CD8-positive, alpha-beta memory T cell (primary cell): ENCODE results near the gene RNF222. TPM values are rescaled to one million over a fixed set of nuclear protein-coding genes. Genes with fewer than 3 reads are reported as not detected.
"Not testable (repeated sequence)": the region's sequence is repeated elsewhere in the genome, so short reads cannot be mapped to it uniquely, and the experiment has no call there.

Experiments used
- CTCF ChIA-PET: fragments of 350-600 bp; sonication (Branson Sonifier 250); formaldehyde crosslinking; loops from one replicate; lab custom pipeline; 2021; ENCODE audit warnings: antibody characterized with exemption; lab: Charles Lee
- POLR2A ChIA-PET: fragments of 350-600 bp; sonication (Branson Sonifier 250); formaldehyde crosslinking; loops from one replicate; lab custom pipeline; 2021; ENCODE audit warnings: antibody characterized with exemption; lab: Charles Lee
- DNase-seq, 5 donors: peaks; one replicate each; pipeline versions ENCODE4 v3.0.0 to v3.0.0-alpha.2; 2020 to 2022; ENCODE audit warnings: mixed read lengths in 1 of 5
- H3K27ac ChIP-seq: one replicate; pipeline ENCODE4 v1.7.0; 2013; ENCODE audit warnings: low read depth, mild to moderate bottlenecking, low read length, moderate library complexity
- H3K27me3 ChIP-seq: 2 replicates; pipeline ENCODE4 v1.7.0; 2013; ENCODE audit warnings: low read length, mild to moderate bottlenecking; ENCODE audit not compliant: insufficient read depth, poor library complexity, severe bottlenecking
- H3K36me3 ChIP-seq: 2 replicates; pipeline ENCODE4 v1.7.0; 2013; ENCODE audit warnings: mild to moderate bottlenecking, low read length, moderate library complexity; ENCODE audit not compliant: insufficient read depth
- H3K4me1 ChIP-seq: 2 replicates; pipeline ENCODE4 v1.7.0; 2013; ENCODE audit warnings: mild to moderate bottlenecking, low read length, moderate library complexity; ENCODE audit not compliant: insufficient read depth
- H3K4me3 ChIP-seq: 2 replicates; pipeline ENCODE4 v1.7.0; 2013; ENCODE audit warnings: mild to moderate bottlenecking, low read length
- H3K9me3 ChIP-seq: 2 replicates; pipeline ENCODE4 v1.7.0; 2013; ENCODE audit warnings: mild to moderate bottlenecking, low read length
- H3K27ac Mint-ChIP-seq, 8 donors: one replicate each; pipeline ENCODE4 v1.8.0; 2020 to 2021; ENCODE audit warnings: mixed read lengths in 8 of 8, mild to moderate bottlenecking in 6 of 8, inconsistent platforms in 3 of 8, moderate library complexity in 3 of 8
- H3K27me3 Mint-ChIP-seq, 2 donors: one replicate each; pipeline ENCODE4 v1.8.0; 2020 to 2021; ENCODE audit warnings: mixed read lengths in 2 of 2, mild to moderate bottlenecking in 1 of 2, moderate library complexity in 1 of 2
- H3K36me3 Mint-ChIP-seq, 3 donors: one replicate each; pipeline ENCODE4 v1.8.0; 2020 to 2021; ENCODE audit warnings: mixed read lengths in 3 of 3, inconsistent platforms in 1 of 3, mild to moderate bottlenecking in 1 of 3
- H3K4me1 Mint-ChIP-seq, 3 donors: one replicate each; pipeline ENCODE4 v1.8.0; 2020 to 2021; ENCODE audit warnings: mixed read lengths in 3 of 3, inconsistent platforms in 1 of 3, mild to moderate bottlenecking in 1 of 3
- H3K4me3 Mint-ChIP-seq, 7 donors: one replicate each; pipeline ENCODE4 v1.8.0; 2020 to 2021; ENCODE audit warnings: mixed read lengths in 7 of 7, mild to moderate bottlenecking in 6 of 7, moderate library complexity in 4 of 7, inconsistent platforms in 2 of 7
- H3K9me3 Mint-ChIP-seq, 5 donors: one replicate each; pipeline ENCODE4 v1.8.0; 2020 to 2022; ENCODE audit warnings: mixed read lengths in 5 of 5, mild to moderate bottlenecking in 3 of 5, moderate library complexity in 2 of 5, inconsistent platforms in 1 of 5
- polyA plus RNA-seq: library from polyadenylated mRNA; unstranded; fragments of 300-500 nt; fragmentation: Illumina TruSeq; gene quantifications from one replicate; pipeline ENCODE4 v1.2.3, GENCODE V29; 2021
- total RNA-seq, 2 experiments: library from RNA; stranded (reverse); gene quantifications; one replicate each; pipeline ENCODE4 v1.2.3, GENCODE V29; 2021

The RNF222 gene
- total and polyA plus RNA-seq, 3 experiments from 2014 or later = 0.18 TPM; not detected in 2

DNA sequence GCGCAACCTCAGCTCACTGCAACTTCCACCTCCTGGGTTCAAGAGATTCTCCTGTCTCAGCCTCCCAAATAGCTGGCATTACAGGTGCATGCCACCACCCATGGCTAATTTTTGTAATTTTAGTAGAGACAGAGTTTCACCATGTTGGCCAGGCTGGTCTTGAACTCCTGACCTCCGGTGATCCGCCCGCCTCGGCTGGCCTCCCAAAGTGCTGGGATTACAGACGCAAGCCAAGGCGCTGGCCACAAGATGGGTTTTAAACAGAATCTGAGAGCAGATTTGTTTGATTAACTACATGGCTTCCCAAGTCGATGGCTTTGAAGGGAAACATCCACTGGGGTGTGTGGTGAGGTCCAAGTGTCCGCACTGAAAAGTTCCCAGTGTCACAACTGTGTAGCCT lies 3.1 kb downstream of the RNF222 start:
- peaks cover 13 to 22% (median 15%) of the 10 kb centered on the region in 3 donors for H3K4me1 Mint-ChIP-seq
- not testable (repeated sequence) for H3K4me3 Mint-ChIP-seq, H3K27ac ChIP-seq, H3K4me3 ChIP-seq, H3K36me3 Mint-ChIP-seq, H3K9me3 ChIP-seq, DNase-seq, H3K9me3 Mint-ChIP-seq, H3K36me3 ChIP-seq, H3K27me3 ChIP-seq
- CTCF ChIA-PET = interaction anchor here (0.6 to 4.8 kb wide), 5 partner anchors 11 to 352 kb away, joined by 3 to 21 read pairs (median 4); no protein-coding TSS in a partner anchor
- peaks cover 15% of the 10 kb centered on the region for H3K4me1 ChIP-seq
- H3K27ac Mint-ChIP-seq = peak overlapping the region in 5 of 8 donors; percentile 52 to 100 (median 91)
- POLR2A ChIA-PET = interaction anchor here (1.0 kb wide), 1 partner anchor 11 kb away, joined by 5 read pairs; no protein-coding TSS in a partner anchor
- H3K27me3 Mint-ChIP-seq = peaks cover 8 to 20% of the 10 kb centered on the region in 2 donors

DNA sequence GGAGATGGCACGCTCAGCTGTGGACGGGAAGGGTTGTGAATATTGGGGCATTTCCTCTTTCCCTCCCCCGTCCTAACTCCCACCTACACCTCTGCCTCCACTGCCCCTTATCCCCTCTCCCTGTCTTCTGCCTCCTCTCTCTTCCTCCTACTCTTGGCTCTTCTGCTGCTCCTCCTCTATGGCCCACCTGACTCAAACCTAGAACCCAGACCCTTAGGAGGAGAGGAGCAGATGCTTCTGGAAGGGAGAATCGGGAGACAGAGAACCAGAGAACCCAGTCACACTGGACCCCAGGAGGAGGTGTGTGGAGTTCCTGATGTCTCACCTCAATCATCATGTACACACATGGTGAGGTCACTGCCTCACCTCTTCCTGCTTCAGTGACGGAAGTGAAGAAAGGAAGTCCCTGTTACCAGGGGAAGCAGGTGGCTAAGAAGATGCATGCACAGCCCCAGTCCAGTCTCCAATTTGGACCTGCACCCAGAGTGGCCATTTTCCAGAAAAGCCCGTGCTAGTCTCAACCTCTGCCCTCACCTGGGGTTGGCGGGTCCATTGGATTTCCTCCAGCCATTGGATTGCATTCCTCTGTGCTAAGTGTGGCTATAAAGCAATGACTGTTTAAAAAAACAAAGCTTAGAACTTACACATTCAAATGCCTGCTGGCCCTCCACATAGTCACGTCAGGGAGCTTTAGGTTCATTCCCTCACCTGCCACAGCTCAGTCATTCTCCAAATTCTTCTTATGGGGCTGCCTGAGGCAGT lies 4.0 kb downstream of the RNF222 start:
- no peaks in the 10 kb centered on the region for H3K36me3 ChIP-seq
- H3K27ac ChIP-seq = peak overlapping the region; percentile 13
- Mint-ChIP-seq H3K27me3 (peaks cover 8 to 15% of the 10 kb centered on the region in 2 donors), H3K27ac (peak overlapping the region; percentile 71 to 100 (median 93)), H3K4me3 (peak overlapping the region in 5 of 7 donors; percentile 34 to 83 (median 64)), H3K9me3 (no peaks in the 10 kb centered on the region), H3K4me1 (peaks cover 15 to 27% (median 20%) of the 10 kb centered on the region in 3 donors), H3K36me3 (no peaks in the 10 kb centered on the region)
- CTCF ChIA-PET = interaction anchor here (0.7 to 4.8 kb wide), 4 partner anchors 10 to 353 kb away, joined by 3 to 21 read pairs (median 10); no protein-coding TSS in a partner anchor
- peaks cover 15% of the 10 kb centered on the region for H3K4me1 ChIP-seq
- H3K9me3 ChIP-seq = no peaks in the 10 kb centered on the region
- H3K4me3 ChIP-seq = no peak overlapping the region
- peaks cover 5% of the 10 kb centered on the region for H3K27me3 ChIP-seq
- POLR2A ChIA-PET = interaction anchor here (0.9 to 1.0 kb wide), 2 partner anchors 10 kb away, joined by 3 to 5 read pairs; no protein-coding TSS in a partner anchor
- DNase-seq = peak in 4 of 5 donors; percentile 33 to 69 (median 58)

DNA sequence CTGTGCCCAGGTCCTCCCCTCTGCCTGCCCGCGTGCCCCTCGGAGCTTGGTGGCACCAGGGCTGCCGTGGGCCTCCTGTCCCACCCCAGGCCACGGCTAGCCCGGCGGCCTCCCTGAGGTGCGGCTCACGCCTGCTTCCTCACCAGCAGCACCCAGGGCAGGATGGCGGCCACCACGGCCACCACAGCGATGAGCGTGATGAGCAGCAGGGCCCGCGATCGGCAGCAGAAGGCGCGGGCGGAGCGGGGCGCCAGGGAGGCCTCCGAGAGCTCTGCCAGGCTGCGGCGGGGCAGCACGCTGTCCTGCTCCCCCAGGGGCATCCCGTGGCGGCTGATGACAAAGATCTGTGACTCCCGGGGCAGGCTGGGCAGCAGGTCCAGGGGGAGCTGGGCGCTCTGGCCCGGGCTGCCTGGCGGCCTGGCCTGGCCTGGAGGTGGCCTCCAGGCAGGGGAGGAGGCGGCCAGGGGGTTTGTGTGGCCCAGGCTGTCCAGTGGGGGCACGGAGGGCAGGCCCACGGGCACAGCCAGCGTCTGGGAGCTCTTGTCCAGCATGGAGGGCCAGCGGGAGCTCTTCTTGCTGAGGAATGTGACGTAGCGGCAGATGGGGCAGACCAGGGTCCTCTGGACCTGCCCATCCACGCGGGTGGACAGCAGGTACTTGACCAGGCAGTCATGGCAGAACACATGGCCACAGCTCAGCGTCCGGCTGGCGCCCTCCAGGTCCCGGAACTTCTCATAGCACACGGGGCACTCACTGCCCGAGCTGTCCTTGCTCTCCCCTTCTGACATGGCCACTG lies 4.8 kb downstream of the RNF222 start:
- peak overlapping the region in 2 of 7 donors; percentile 64 to 83 for H3K4me3 Mint-ChIP-seq
- H3K4me3 ChIP-seq = no peak overlapping the region
- peaks cover 19% of the 10 kb centered on the region for H3K4me1 ChIP-seq
- peak overlapping the region in 7 of 8 donors; percentile 71 to 100 (median 94) for H3K27ac Mint-ChIP-seq
- H3K27ac ChIP-seq = peak overlapping the region; percentile 13
- H3K4me1 Mint-ChIP-seq = peaks cover 22 to 35% (median 27%) of the 10 kb centered on the region in 3 donors
- ChIA-PET POLR2A (interaction anchor here (0.9 kb wide), 1 partner anchor 9 kb away, joined by 3 read pairs; no protein-coding TSS in a partner anchor), CTCF (interaction anchor here (1.1 to 4.8 kb wide), 3 partner anchors 9 to 44 kb away, joined by 3 to 21 read pairs (median 16); no protein-coding TSS in a partner anchor)
- DNase-seq = no peak
- no peaks in the 10 kb centered on the region for H3K36me3 Mint-ChIP-seq
- H3K9me3 Mint-ChIP-seq = no peaks in the 10 kb centered on the region
- no peaks in the 10 kb centered on the region for H3K36me3 ChIP-seq
- no peaks in the 10 kb centered on the region for H3K9me3 ChIP-seq
- peaks cover 2 to 8% of the 10 kb centered on the region in 2 donors for H3K27me3 Mint-ChIP-seq
- peaks cover 3% of the 10 kb centered on the region for H3K27me3 ChIP-seq

DNA sequence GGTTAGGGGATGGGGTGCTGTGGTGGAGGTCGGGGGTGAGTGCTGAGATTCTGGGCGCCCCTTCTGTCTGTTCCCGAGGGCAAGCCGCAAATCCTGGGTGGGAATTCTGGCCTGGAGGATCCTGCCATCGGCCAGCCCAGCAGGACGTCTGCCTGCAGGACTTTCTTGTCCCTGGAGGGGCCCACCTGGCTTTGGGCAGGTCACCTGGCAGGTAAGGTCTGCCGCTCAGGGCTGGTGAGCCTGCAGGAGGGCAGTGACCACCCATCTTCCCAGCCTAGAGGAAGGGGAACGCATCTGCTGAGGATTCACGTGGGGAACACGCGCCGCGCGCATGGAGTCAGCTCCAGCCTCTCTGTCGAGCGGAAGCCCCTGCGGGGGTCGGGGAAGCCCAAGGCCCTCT lies 5.4 kb downstream of the RNF222 start:
- Mint-ChIP-seq H3K9me3 (no peaks in the 10 kb centered on the region), H3K27me3 (peaks cover 2 to 4% of the 10 kb centered on the region in 2 donors), H3K36me3 (no peaks in the 10 kb centered on the region), H3K27ac (peak overlapping the region in 1 of 8 donors; percentile 29), H3K4me1 (peaks cover 27 to 41% (median 33%) of the 10 kb centered on the region in 3 donors), H3K4me3 (no peak overlapping the region)
- H3K4me3 ChIP-seq = no peak overlapping the region
- ChIA-PET POLR2A (interaction anchor here (0.9 kb wide), 1 partner anchor 9 kb away, joined by 3 read pairs; no protein-coding TSS in a partner anchor), CTCF (interaction anchor here (4.8 kb wide), 1 partner anchor 9 kb away, joined by 21 read pairs; no protein-coding TSS in a partner anchor)
- no peaks in the 10 kb centered on the region for H3K9me3 ChIP-seq
- H3K36me3 ChIP-seq = no peaks in the 10 kb centered on the region
- no peak overlapping the region for H3K27ac ChIP-seq
- H3K4me1 ChIP-seq = peaks cover 24% of the 10 kb centered on the region
- no peaks in the 10 kb centered on the region for H3K27me3 ChIP-seq
- DNase-seq = no peak

DNA sequence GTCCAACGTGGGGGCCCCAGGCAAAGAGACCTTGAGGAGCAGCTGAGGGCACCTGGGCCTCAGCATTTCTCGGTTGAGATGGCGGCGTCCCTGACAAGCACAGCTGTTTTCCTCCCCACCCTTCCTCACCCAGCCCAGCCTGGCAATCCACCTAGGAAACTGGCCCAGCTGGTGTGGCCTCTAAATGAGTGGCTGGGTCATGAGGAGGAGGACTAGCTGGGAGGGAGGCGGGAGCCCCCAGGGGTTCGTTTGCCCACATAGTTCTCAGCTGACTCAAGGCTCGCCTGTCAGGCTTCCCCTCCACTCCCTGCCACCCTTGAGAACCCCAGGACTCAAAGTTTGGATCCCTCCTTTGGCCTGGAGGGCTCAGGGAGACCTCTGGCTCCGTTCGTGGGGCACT lies 5.9 kb downstream of the RNF222 start:
- no peak overlapping the region for H3K4me3 ChIP-seq
- peaks cover 27 to 43% (median 35%) of the 10 kb centered on the region in 3 donors for H3K4me1 Mint-ChIP-seq
- H3K9me3 ChIP-seq = no peaks in the 10 kb centered on the region
- no peak overlapping the region for H3K27ac ChIP-seq
- ChIA-PET CTCF (interaction anchor here (1.2 to 4.8 kb wide), 2 partner anchors 8 to 19 kb away, joined by 5 to 21 read pairs; no protein-coding TSS in a partner anchor), POLR2A (no interaction called here)
- peaks cover 24% of the 10 kb centered on the region for H3K4me1 ChIP-seq
- H3K9me3 Mint-ChIP-seq = no peaks in the 10 kb centered on the region
- H3K27me3 ChIP-seq = no peaks in the 10 kb centered on the region
- H3K36me3 Mint-ChIP-seq = no peaks in the 10 kb centered on the region
- DNase-seq = no peak
- no peak overlapping the region for H3K4me3 Mint-ChIP-seq
- H3K27ac Mint-ChIP-seq = peak overlapping the region in 1 of 8 donors; percentile 29
- no peaks in the 10 kb centered on the region for H3K36me3 ChIP-seq
- H3K27me3 Mint-ChIP-seq = peaks cover 2 to 3% of the 10 kb centered on the region in 2 donors

DNA sequence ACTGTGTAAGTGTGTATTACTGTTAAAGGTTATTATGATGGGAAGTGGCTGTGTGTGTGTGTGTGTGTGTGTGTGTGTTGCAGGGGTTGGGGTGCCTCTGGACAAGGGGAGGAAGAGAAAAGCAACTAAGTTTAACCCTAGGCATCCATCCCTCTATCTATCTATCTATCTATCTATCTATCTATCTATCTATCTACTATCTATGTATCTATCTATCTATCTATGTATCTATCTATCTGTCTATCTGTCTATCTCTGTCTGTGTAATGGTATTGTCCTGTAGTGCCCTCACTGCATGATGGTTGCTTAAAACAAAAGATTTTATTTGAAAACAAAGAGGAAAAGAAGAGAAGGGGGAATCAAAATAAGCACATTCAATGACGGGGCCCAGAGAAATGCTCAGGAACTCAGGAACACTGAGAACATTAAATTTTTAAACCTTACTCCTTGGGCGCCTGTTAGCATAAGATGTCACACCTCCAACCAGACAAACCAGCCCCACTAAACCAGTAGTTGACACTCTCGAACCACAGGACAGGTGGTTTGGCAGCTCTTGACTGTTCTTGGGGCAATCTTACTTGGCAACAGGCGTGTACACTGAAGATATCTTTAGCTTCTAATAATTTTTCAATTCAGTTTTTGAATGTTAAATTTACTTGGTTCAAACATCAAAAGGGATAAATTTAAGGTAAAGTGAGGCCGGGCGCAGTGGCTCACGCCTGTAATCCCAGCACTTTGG lies 9.5 kb downstream of the RNF222 start:
- H3K27me3 ChIP-seq = no peaks in the 10 kb centered on the region
- H3K9me3 ChIP-seq = no peaks in the 10 kb centered on the region
- Mint-ChIP-seq H3K27ac (peak overlapping the region; percentile 42 to 93 (median 76)), H3K4me3 (peak overlapping the region; percentile 8 to 75 (median 52)), H3K36me3 (peaks cover under 1% of the 10 kb centered on the region in 3 donors), H3K27me3 (peaks cover 0 to 2% of the 10 kb centered on the region in 2 donors), H3K4me1 (peaks cover 29 to 48% (median 45%) of the 10 kb centered on the region in 3 donors), H3K9me3 (no peaks in the 10 kb centered on the region)
- H3K4me3 ChIP-seq = no peak overlapping the region
- no peak overlapping the region for H3K27ac ChIP-seq
- peaks cover 26% of the 10 kb centered on the region for H3K4me1 ChIP-seq
- peak in 4 of 5 donors; percentile 30 to 70 (median 52) for DNase-seq
- POLR2A ChIA-PET = no interaction called here
- no peaks in the 10 kb centered on the region for H3K36me3 ChIP-seq
- CTCF ChIA-PET = interaction anchor here (1.5 kb wide), 1 partner anchor 11 kb away, joined by 6 read pairs; the partner anchor contains the start of gene KRABD2

DNA sequence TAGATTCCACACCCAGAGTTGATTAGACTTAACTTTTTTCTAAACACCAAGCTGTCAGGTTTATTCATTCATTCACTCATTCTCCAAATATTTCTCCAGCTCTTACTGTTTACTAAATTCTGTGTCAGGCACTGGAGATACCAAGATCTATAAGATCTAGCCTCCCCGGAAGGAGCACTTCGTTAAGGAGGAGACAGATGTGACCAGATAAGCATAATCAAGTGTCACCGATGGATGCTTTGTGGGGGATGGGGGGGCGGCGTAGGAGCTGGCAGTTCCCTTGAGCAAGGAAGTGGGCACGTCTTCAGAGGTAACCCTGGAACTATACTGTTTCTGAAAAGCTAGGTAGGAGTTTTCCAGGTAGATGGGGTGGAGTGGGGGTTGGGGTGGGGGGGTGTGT lies 10.8 kb downstream of the RNF222 start:
- H3K27me3 Mint-ChIP-seq = peaks cover 0 to 2% of the 10 kb centered on the region in 2 donors
- H3K27me3 ChIP-seq = no peaks in the 10 kb centered on the region
- H3K9me3 ChIP-seq = no peaks in the 10 kb centered on the region
- H3K9me3 Mint-ChIP-seq = no peaks in the 10 kb centered on the region
- POLR2A ChIA-PET = no interaction called here
- H3K36me3 Mint-ChIP-seq = peaks cover 2 to 13% (median 4%) of the 10 kb centered on the region in 3 donors
- peaks cover 30% of the 10 kb centered on the region for H3K4me1 ChIP-seq
- peak overlapping the region in 3 of 7 donors; percentile 15 to 80 (median 41) for H3K4me3 Mint-ChIP-seq
- CTCF ChIA-PET = interaction anchor here (1.4 kb wide), 1 partner anchor 10 kb away, joined by 5 read pairs; the partner anchor contains the start of gene KRABD2
- no peak overlapping the region for H3K4me3 ChIP-seq
- peak overlapping the region in 1 of 8 donors; percentile 76 for H3K27ac Mint-ChIP-seq
- no peak overlapping the region for H3K27ac ChIP-seq
- peaks cover 40 to 61% (median 57%) of the 10 kb centered on the region in 3 donors for H3K4me1 Mint-ChIP-seq
- no peaks in the 10 kb centered on the region for H3K36me3 ChIP-seq
- DNase-seq = no peak
